ENCODE results near the gene SLC25A39. TPM values are rescaled to one million over a fixed set of nuclear protein-coding genes. Genes with fewer than 3 reads are reported as not detected.
"Not testable (repeated sequence)": the region's sequence is repeated elsewhere in the genome, so short reads cannot be mapped to it uniquely, and the experiment has no call there.

Gene SLC25A39
- total and polyA plus RNA-seq, 11 donors, result 37.2 to 96.0 (median 55.2) TPM

DNA sequence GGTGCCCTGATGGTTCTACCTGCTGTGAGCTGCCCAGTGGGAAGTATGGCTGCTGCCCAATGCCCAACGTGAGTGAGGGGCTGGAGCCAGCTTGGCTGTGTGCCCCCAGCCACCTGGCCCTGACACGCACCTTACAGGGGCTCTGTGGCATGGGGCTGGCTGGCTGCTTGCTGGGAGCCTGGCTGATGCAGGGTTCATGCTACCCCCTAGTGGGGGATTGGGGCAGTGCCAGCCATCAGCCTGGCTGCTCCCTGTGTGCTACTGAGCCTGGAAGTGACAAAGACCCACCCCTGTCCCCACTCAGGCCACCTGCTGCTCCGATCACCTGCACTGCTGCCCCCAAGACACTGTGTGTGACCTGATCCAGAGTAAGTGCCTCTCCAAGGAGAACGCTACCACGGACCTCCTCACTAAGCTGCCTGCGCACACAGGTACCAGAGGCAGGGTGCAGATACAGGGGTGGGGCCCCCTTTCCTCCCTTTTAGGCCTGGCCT, 26.2 kb upstream of the SLC25A39 start:
- Histone ChIP-seq H3K4me1 (peaks cover 0 to 37% (median 4%) of the 10 kb centered on the region in 12 donors), H3K36me3 (peaks cover 0 to 48% (median 31%) of the 10 kb centered on the region in 9 donors), H3K9me3 (no peaks in the 10 kb centered on the region), H3K27ac (no peak overlapping the region), H3K27me3 (no peaks in the 10 kb centered on the region), H3K4me3 (no peak overlapping the region)
- intact Hi-C loops (cut with DNase I), result no loop called here
- TF ChIP-seq CTCF (IDR thresholded peaks at IDR 0.05) (peak; percentile 51 to 87 (median 69)), POLR2A (IDR thresholded peaks at IDR 0.05) (no peak)
- ATAC-seq, result peak in 3 of 4 donors; percentile 56 to 68 (median 65)
- WGBS, 4 donors, result 64 to 88% (median 66%) methylated on average over 4 to 6 of the region's 6 CpGs
- DNase-seq, result peak; percentile 61 to 84 (median 63)

DNA sequence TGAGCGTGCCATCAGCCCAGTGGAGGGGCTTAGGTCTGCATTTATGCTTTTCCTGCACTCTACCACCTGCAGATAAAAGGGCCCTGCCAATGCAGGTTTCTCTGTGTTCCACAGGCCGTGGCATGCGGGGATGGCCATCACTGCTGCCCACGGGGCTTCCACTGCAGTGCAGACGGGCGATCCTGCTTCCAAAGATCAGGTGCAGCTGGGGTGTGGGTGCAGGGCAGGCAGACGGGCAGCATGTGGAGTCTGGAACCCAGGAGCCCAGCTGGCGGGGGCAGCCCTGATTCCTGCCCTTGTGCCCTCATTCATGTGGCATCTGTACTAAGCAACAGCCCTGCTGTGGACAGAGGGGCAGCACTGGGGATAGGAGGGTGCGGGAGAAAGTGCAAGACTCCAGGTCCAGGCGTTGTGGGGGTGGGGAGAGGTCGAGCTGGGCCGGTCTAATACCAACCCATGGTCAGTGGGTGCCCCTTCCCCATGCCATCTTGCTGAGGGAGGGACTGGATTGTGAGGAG, 25.0 kb upstream of the SLC25A39 start:
- no peak for TF ChIP-seq CTCF (IDR thresholded peaks at IDR 0.05)
- TF ChIP-seq POLR2A (IDR thresholded peaks at IDR 0.05), result no peak
- DNase-seq, result no peak
- peaks cover 0 to 48% (median 31%) of the 10 kb centered on the region in 9 donors for H3K36me3 ChIP-seq
- ATAC-seq, result no peak
- peaks cover 0 to 40% (median 6%) of the 10 kb centered on the region in 12 donors for H3K4me1 ChIP-seq
- no peak overlapping the region for H3K4me3 ChIP-seq
- WGBS, 4 donors, result 88 to 93% (median 91%) methylated on average over 9 to 12 of the region's 12 CpGs
- H3K27ac ChIP-seq, result no peak overlapping the region
- H3K9me3 ChIP-seq, result no peaks in the 10 kb centered on the region
- H3K27me3 ChIP-seq, result no peaks in the 10 kb centered on the region
- intact Hi-C loops (cut with DNase I), result loop anchor here in 2 of 10 donors (5.0 kb wide), 1 partner anchor 137 kb away; no protein-coding TSS in a partner anchor

GRCh38 chr17:44348988-44349364, 24.4 kb upstream of the SLC25A39 start:
- peaks cover 0 to 44% (median 11%) of the 10 kb centered on the region in 12 donors for H3K4me1 ChIP-seq
- intact Hi-C loops (cut with DNase I), result loop anchor here in 2 of 10 donors (5.0 kb wide), 1 partner anchor 137 kb away; no protein-coding TSS in a partner anchor
- H3K4me3 ChIP-seq, result no peak overlapping the region
- peaks cover 0 to 48% (median 31%) of the 10 kb centered on the region in 9 donors for H3K36me3 ChIP-seq
- WGBS, 4 donors, result 83 to 91% (median 85%) methylated on average over 5 to 6 of the region's 6 CpGs
- no peaks in the 10 kb centered on the region for H3K9me3 ChIP-seq
- no peak for TF ChIP-seq POLR2A (IDR thresholded peaks at IDR 0.05)
- TF ChIP-seq CTCF (IDR thresholded peaks at IDR 0.05), result no peak
- no peaks in the 10 kb centered on the region for H3K27me3 ChIP-seq
- ATAC-seq (no peak), DNase-seq (no peak)
- no peak overlapping the region for H3K27ac ChIP-seq

GRCh38 chr17:44348234-44348987, 23.8 kb upstream of the SLC25A39 start:
- no peak for TF ChIP-seq POLR2A (IDR thresholded peaks at IDR 0.05)
- TF ChIP-seq CTCF (IDR thresholded peaks at IDR 0.05), result no peak
- DNase-seq (peak in 2 of 5 donors; percentile 60 to 69), ATAC-seq (no peak)
- 76 to 85% (median 84%) methylated on average over 9 of the region's 9 CpGs for WGBS, 4 donors
- Histone ChIP-seq H3K36me3 (peaks cover 0 to 48% (median 31%) of the 10 kb centered on the region in 9 donors), H3K9me3 (no peaks in the 10 kb centered on the region), H3K4me1 (peaks cover 0 to 44% (median 12%) of the 10 kb centered on the region in 12 donors), H3K27ac (peak overlapping the region in 1 of 12 donors; percentile 97), H3K4me3 (no peak overlapping the region), H3K27me3 (no peaks in the 10 kb centered on the region)
- intact Hi-C loops (cut with DNase I), result loop anchor here in 2 of 10 donors (5.0 kb wide), 1 partner anchor 136 kb away; no protein-coding TSS in a partner anchor

- Histone ChIP-seq H3K27ac (peak overlapping the region in 1 of 12 donors; percentile 97), H3K36me3 (peaks cover 0 to 41% (median 23%) of the 10 kb centered on the region in 9 donors), H3K4me1 (peaks cover 0 to 44% (median 12%) of the 10 kb centered on the region in 12 donors)
- H3K27me3 ChIP-seq, H3K9me3 ChIP-seq, H3K4me3 ChIP-seq, ATAC-seq, DNase-seq: not testable (repeated sequence)
- intact Hi-C loops (cut with DNase I), result loop anchor here in 2 of 10 donors (5.0 kb wide), 1 partner anchor 135 kb away; no protein-coding TSS in a partner anchor
- 78 to 85% (median 83%) methylated on average over 18 of the region's 18 CpGs for WGBS, 4 donors
Observed at GRCh38 chr17:44347206-44348055, 22.8 kb upstream of the SLC25A39 start.

Data from heart left ventricle (tissue), 16 donors.